ENCODE results near the gene KLHDC7B. TPM values are rescaled to one million over a fixed set of nuclear protein-coding genes. Genes with fewer than 3 reads are reported as not detected.

KLHDC7B gene
- total and polyA plus RNA-seq, 2 donors (not counting 3 experiments of a cell fraction or from before 2014, with no cell fraction given) = not detected

DNA sequence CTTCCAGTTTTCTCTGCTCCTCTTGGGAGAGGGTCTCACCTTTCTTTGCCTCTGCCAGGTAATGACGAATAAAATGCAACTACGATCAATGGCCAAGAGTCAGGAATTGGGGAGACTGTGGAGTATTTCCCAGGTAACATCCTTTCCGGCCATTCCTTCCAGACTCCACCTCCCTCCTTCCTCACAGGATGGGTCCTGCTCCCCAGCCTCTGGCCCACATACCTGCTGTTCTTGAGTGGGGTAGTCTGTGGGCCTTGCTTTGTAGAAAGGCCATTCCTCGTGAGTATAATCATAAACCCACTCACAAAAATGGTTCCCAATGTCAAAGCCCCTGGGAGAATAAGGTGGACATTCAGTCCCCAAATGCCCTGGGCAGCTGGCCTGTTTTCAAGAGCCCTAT lies 34.1 kb downstream of the KLHDC7B start:
- Histone ChIP-seq H3K9ac (replicated peaks; ENCODE audit: extremely low read depth, insufficient read depth, low read length) (no peak overlapping the region), H3K79me2 (ENCODE audit: control insufficient read depth, insufficient read depth, low read length) (peaks cover 8% of the 10 kb centered on the region), H4K20me1 (replicated peaks; ENCODE audit: control insufficient read depth, extremely low read depth, insufficient read depth, low read length) (no peaks in the 10 kb centered on the region), H2AFZ (ENCODE audit: low read depth, low read length) (no peak overlapping the region), H3K9me3 (replicated peaks; ENCODE audit: control insufficient read depth, insufficient read depth, low read length) (no peaks in the 10 kb centered on the region), H3K27ac (ENCODE audit: insufficient read depth, low read depth, low read length) (no peak overlapping the region), H3K4me2 (ENCODE audit: insufficient read depth, low read length) (no peak overlapping the region), H3K9me1 (replicated peaks; ENCODE audit: control insufficient read depth, extremely low read depth, insufficient read depth, low read length) (no peaks in the 10 kb centered on the region), H3K36me3 (ENCODE audit: control insufficient read depth in 2 of 2, extremely low read depth in 1 of 2, insufficient read depth in 2 of 2, low read length in 2 of 2) (peaks cover 0 to 7% of the 10 kb centered on the region in 2 experiments), H3K27me3 (ENCODE audit: control insufficient read depth in 2 of 2, insufficient read depth in 2 of 2, low read length in 2 of 2) (no peaks in the 10 kb centered on the region), H3K4me3 (replicated peaks in 1 of 3; ENCODE audit: insufficient read depth in 1 of 3, low read depth in 1 of 3, low read length in 3 of 3) (no peak overlapping the region), H3K4me1 (ENCODE audit: control insufficient read depth, extremely low read depth, insufficient read depth, low read length) (peaks cover 13% of the 10 kb centered on the region)
- CTCF ChIA-PET = no interaction called here
- no peak for FAIRE-seq
- POLR2A ChIA-PET = no interaction called here
- intact Hi-C loops (cut with micrococcal nuclease) (loop anchor here (5.0 kb wide), 1 partner anchor 93 kb away; the partner anchor contains the start of gene SHANK3), dilution Hi-C loops (cut with MboI; ENCODE audit: extremely low pct_ligation_motif_present, low sequenced_read_pairs) (no loop called here)
- no peak for DNase-seq (ENCODE audit: low read depth, low spot score)
- no peak for TF ChIP-seq MYC (IDR thresholded peaks at IDR 0.05; ENCODE audit: low read depth, low read length)
- TF ChIP-seq EZH2 (IDR thresholded peaks at IDR 0.05; ENCODE audit: borderline replicate concordance, low read depth, low read length, severe bottlenecking) = no peak
- no peak for TF ChIP-seq GATA2 (IDR thresholded peaks at IDR 0.05; ENCODE audit: insufficient read depth, insufficient read length, low read depth, low read length)
- TF ChIP-seq, protein P1, sequence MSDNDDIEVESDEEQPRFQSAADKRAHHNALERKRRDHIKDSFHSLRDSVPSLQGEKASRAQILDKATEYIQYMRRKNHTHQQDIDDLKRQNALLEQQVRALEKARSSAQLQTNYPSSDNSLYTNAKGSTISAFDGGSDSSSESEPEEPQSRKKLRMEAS (IDR thresholded peaks at IDR 0.05; ENCODE audit: insufficient read depth, insufficient read length) = no peak
- no peak for TF ChIP-seq POLR2AphosphoS5 (IDR thresholded peaks at IDR 0.05; ENCODE audit: insufficient read depth, low read depth, low read length)
- TF ChIP-seq JUN (IDR thresholded peaks at IDR 0.05; ENCODE audit: borderline replicate concordance, insufficient read depth, insufficient read length, low read depth) = no peak
- no peak for TF ChIP-seq FOS (IDR thresholded peaks at IDR 0.05; ENCODE audit: borderline replicate concordance, insufficient read depth, low read length)
- TF ChIP-seq, protein P2, sequence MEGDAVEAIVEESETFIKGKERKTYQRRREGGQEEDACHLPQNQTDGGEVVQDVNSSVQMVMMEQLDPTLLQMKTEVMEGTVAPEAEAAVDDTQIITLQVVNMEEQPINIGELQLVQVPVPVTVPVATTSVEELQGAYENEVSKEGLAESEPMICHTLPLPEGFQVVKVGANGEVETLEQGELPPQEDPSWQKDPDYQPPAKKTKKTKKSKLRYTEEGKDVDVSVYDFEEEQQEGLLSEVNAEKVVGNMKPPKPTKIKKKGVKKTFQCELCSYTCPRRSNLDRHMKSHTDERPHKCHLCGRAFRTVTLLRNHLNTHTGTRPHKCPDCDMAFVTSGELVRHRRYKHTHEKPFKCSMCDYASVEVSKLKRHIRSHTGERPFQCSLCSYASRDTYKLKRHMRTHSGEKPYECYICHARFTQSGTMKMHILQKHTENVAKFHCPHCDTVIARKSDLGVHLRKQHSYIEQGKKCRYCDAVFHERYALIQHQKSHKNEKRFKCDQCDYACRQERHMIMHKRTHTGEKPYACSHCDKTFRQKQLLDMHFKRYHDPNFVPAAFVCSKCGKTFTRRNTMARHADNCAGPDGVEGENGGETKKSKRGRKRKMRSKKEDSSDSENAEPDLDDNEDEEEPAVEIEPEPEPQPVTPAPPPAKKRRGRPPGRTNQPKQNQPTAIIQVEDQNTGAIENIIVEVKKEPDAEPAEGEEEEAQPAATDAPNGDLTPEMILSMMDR (IDR thresholded peaks at IDR 0.05; ENCODE audit: extremely low read depth in 1 of 2, insufficient read depth in 1 of 2, low read depth in 1 of 2, low read length in 2 of 2) = no peak
- TF ChIP-seq POLR2A (IDR thresholded peaks at IDR 0.05; ENCODE audit: low read depth, low read length) = no peak
- no TSS peak for BruUV-seq (replicated peaks)

Measured in endothelial cell of umbilical vein (primary cell).